Metanephros (tissue), 2 donors: ENCODE data around the gene HNRNPF. TPM values are rescaled to one million over a fixed set of nuclear protein-coding genes. Genes with fewer than 3 reads are reported as not detected.

Experiments
- small RNA-seq: library from RNA; depleted of rRNA; stranded (forward); fragments of <200 nt; gene quantifications from one replicate; pipeline ENCODE3, GENCODE V24; 2014; ENCODE audit warnings: low replicate concordance
- total RNA-seq: library from RNA; depleted of rRNA; stranded (reverse); fragments of >200 nt; gene quantifications from one replicate; pipeline ENCODE4 v1.2.3, GENCODE V29; 2014

Gene HNRNPF
- 145 TPM for total RNA-seq

GRCh38 chr10:43408710-43409384 lies at the start of gene HNRNPF:
Gene HNRNPF, minus strand, starts transcription at chr10:43409186. Its CDS starts 21,302 bp downstream, at chr10:43387884.

GRCh38 chr10:43436291-43437140 lies 27.5 kb upstream of the HNRNPF start, which contains the start of gene ZNF487:
Gene ZNF487, plus strand, starts transcription at chr10:43437111. Its CDS starts 38,703 bp downstream, at chr10:43475814.

GRCh38 chr10:43371418-43371817 lies 37.6 kb downstream of the HNRNPF start, which contains the start of gene FXYD4:
Gene FXYD4, plus strand, starts transcription at chr10:43371636. Its CDS starts 2,111 bp downstream, at chr10:43373747.

Small RNA genes lying within 50 kb of the gene (small RNA-seq; reads per million reads assigned to genes)
- not detected for gene RNU6ATAC11P
- not detected for gene RNU7-193P
- 0.09 reads per million for gene SNORD3J

Other genes starting within 250 kb of the HNRNPF start
- gene RASGEF1A, start 142.1 kb downstream of the HNRNPF start, total RNA-seq = 0.88 TPM
- 1.6 TPM for gene FXYD4, start 37.5 kb downstream of the HNRNPF start, total RNA-seq
- gene ZNF487, start 27.9 kb upstream of the HNRNPF start, total RNA-seq = 11.3 TPM
- 6.7 TPM for gene ZNF239, start 165.4 kb upstream of the HNRNPF start, total RNA-seq
- 3.7 TPM for gene ZNF485, start 197.3 kb upstream of the HNRNPF start, total RNA-seq
- gene ZNF32, start 239.7 kb upstream of the HNRNPF start, total RNA-seq = 33.7 TPM